ENCODE measurements around the gene MBD4. TPM values are rescaled to one million over a fixed set of nuclear protein-coding genes. Genes with fewer than 3 reads are reported as not detected.
"Not testable (repeated sequence)": the region's sequence is repeated elsewhere in the genome, so short reads cannot be mapped to it uniquely, and the experiment has no call there.

MBD4 gene
- polyA plus RNA-seq, 3 donors = 25.6 to 31.5 (median 30.1) TPM

DNA sequence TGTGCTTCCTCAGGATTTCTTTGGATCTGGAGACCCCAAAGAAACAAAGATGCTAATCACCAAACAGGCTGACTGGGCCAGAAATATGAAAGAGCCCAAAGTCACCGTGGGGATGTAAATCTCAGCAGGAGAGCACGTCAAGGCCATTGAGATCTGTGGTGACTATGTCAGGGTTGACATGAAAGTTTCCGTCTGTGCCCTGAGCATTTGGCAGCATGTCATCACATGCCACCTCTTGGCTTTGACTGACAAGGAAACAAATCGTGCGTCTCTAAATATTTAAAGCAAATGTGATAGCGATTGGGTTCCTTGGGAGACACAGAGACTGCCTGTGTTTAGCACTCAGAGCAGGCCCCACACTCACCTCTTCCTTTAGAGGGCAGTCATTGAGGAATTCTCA, 46.5 kb downstream of the MBD4 start:
- peaks cover 7 to 9% of the 10 kb centered on the region in 2 donors for H3K4me1 ChIP-seq (ENCODE audit: control insufficient read depth in 1 of 2, insufficient read depth in 2 of 2, low read length in 2 of 2)
- no peak overlapping the region for H3K9ac ChIP-seq (ENCODE audit: insufficient read depth, low read length, poor library complexity, severe bottlenecking)
- no peaks in the 10 kb centered on the region for H3K27me3 Mint-ChIP-seq (ENCODE audit: low read depth in 3 of 3)
- DNase-seq = no peak
- H2AFZ ChIP-seq (ENCODE audit: insufficient read depth, low read depth, low read length, poor library complexity, severe bottlenecking) = no peak overlapping the region
- no peaks in the 10 kb centered on the region for H3K27me3 ChIP-seq (ENCODE audit: control insufficient read depth in 2 of 2, insufficient read depth in 2 of 2, low read length in 2 of 2)
- no peak overlapping the region for H3K27ac ChIP-seq (ENCODE audit: low read depth in 1 of 2, low read length in 2 of 2)
- TF ChIP-seq CTCF (IDR thresholded peaks at IDR 0.05) = no peak
- H3K79me2 ChIP-seq (ENCODE audit: insufficient read depth, low read length) = peaks cover 37% of the 10 kb centered on the region
- peak overlapping the region in 1 of 7 donors; percentile 53 for H3K27ac Mint-ChIP-seq
- peaks cover 69 to 81% of the 10 kb centered on the region in 2 donors for H3K36me3 Mint-ChIP-seq
- 76% methylated on average over 6 of the region's 6 CpGs for WGBS (ENCODE audit: insufficient coverage)
- H3K4me2 ChIP-seq (replicated peaks; ENCODE audit: extremely low read depth, low read length, poor library complexity, severe bottlenecking) = no peak overlapping the region
- H3K4me3 ChIP-seq (replicated peaks in 1 of 3; ENCODE audit: low read depth in 2 of 3, low read length in 3 of 3) = no peak overlapping the region
- intact Hi-C loops (cut with micrococcal nuclease) = no loop called here
- no peaks in the 10 kb centered on the region for H3K9me3 Mint-ChIP-seq
- H3K4me3 Mint-ChIP-seq = no peak overlapping the region
- H3K4me1 Mint-ChIP-seq = peaks cover 15% of the 10 kb centered on the region
- peaks cover 62 to 94% of the 10 kb centered on the region in 2 donors for H3K36me3 ChIP-seq (replicated peaks in 1 of 2; ENCODE audit: control insufficient read depth in 1 of 2, insufficient read depth in 2 of 2, low read length in 2 of 2)
- no peaks in the 10 kb centered on the region for H3K9me3 ChIP-seq (replicated peaks in 1 of 2; ENCODE audit: control insufficient read depth in 1 of 2, insufficient read depth in 1 of 2, low read length in 2 of 2)
- peaks cover 42% of the 10 kb centered on the region for H4K20me1 ChIP-seq (ENCODE audit: insufficient read depth, low read length)

GRCh38 chr3:129392106-129392887, 47.5 kb downstream of the MBD4 start:
- H3K4me1 Mint-ChIP-seq; DNase-seq; H3K27me3 ChIP-seq (ENCODE audit: control insufficient read depth in 2 of 2, insufficient read depth in 2 of 2, low read length in 2 of 2); H3K9ac ChIP-seq (ENCODE audit: insufficient read depth, low read length, poor library complexity, severe bottlenecking); H2AFZ ChIP-seq (ENCODE audit: insufficient read depth, low read depth, low read length, poor library complexity, severe bottlenecking); H3K4me3 Mint-ChIP-seq; H3K27ac ChIP-seq (ENCODE audit: low read depth in 1 of 2, low read length in 2 of 2); H3K4me3 ChIP-seq (replicated peaks in 1 of 3; ENCODE audit: low read depth in 2 of 3, low read length in 3 of 3); intact Hi-C loops (cut with micrococcal nuclease); H3K9me3 ChIP-seq (replicated peaks in 1 of 2; ENCODE audit: control insufficient read depth in 1 of 2, insufficient read depth in 1 of 2, low read length in 2 of 2); H3K4me1 ChIP-seq (ENCODE audit: control insufficient read depth in 1 of 2, insufficient read depth in 2 of 2, low read length in 2 of 2); H3K27ac Mint-ChIP-seq; H3K9me3 Mint-ChIP-seq; H3K4me2 ChIP-seq (replicated peaks; ENCODE audit: extremely low read depth, low read length, poor library complexity, severe bottlenecking); H3K27me3 Mint-ChIP-seq (ENCODE audit: low read depth in 3 of 3): not testable (repeated sequence)
- H3K79me2 ChIP-seq (ENCODE audit: insufficient read depth, low read length) = peaks cover 28% of the 10 kb centered on the region
- 100% methylated on average over 2 of the region's 8 CpGs for WGBS (ENCODE audit: insufficient coverage)
- H3K36me3 ChIP-seq (replicated peaks in 1 of 2; ENCODE audit: control insufficient read depth in 1 of 2, insufficient read depth in 2 of 2, low read length in 2 of 2) = peaks cover 71 to 100% of the 10 kb centered on the region in 2 donors
- H3K36me3 Mint-ChIP-seq = peaks cover 79 to 90% of the 10 kb centered on the region in 2 donors
- peaks cover 32% of the 10 kb centered on the region for H4K20me1 ChIP-seq (ENCODE audit: insufficient read depth, low read length)

GRCh38 chr3:129391583-129391982, 48.2 kb downstream of the MBD4 start:
- H3K27me3 ChIP-seq (ENCODE audit: control insufficient read depth in 2 of 2, insufficient read depth in 2 of 2, low read length in 2 of 2); intact Hi-C loops (cut with micrococcal nuclease); H3K27ac Mint-ChIP-seq; H2AFZ ChIP-seq (ENCODE audit: insufficient read depth, low read depth, low read length, poor library complexity, severe bottlenecking); DNase-seq; H3K4me1 Mint-ChIP-seq; H3K27me3 Mint-ChIP-seq (ENCODE audit: low read depth in 3 of 3); H3K4me3 ChIP-seq (replicated peaks in 1 of 3; ENCODE audit: low read depth in 2 of 3, low read length in 3 of 3); H3K9ac ChIP-seq (ENCODE audit: insufficient read depth, low read length, poor library complexity, severe bottlenecking); H3K4me2 ChIP-seq (replicated peaks; ENCODE audit: extremely low read depth, low read length, poor library complexity, severe bottlenecking); H3K27ac ChIP-seq (ENCODE audit: low read depth in 1 of 2, low read length in 2 of 2); H3K4me3 Mint-ChIP-seq; H3K9me3 Mint-ChIP-seq; H3K4me1 ChIP-seq (ENCODE audit: control insufficient read depth in 1 of 2, insufficient read depth in 2 of 2, low read length in 2 of 2); H3K9me3 ChIP-seq (replicated peaks in 1 of 2; ENCODE audit: control insufficient read depth in 1 of 2, insufficient read depth in 1 of 2, low read length in 2 of 2): not testable (repeated sequence)
- Histone ChIP-seq H4K20me1 (ENCODE audit: insufficient read depth, low read length) (peaks cover 26% of the 10 kb centered on the region), H3K36me3 (replicated peaks in 1 of 2; ENCODE audit: control insufficient read depth in 1 of 2, insufficient read depth in 2 of 2, low read length in 2 of 2) (peaks cover 75 to 100% of the 10 kb centered on the region in 2 donors), H3K79me2 (ENCODE audit: insufficient read depth, low read length) (peaks cover 20% of the 10 kb centered on the region)
- no CpG with 5 or more reads among the region's 4 CpGs for WGBS (ENCODE audit: insufficient coverage)
- H3K36me3 Mint-ChIP-seq = peaks cover 79 to 90% of the 10 kb centered on the region in 2 donors

Measured in CD14-positive monocyte (primary cell).